ENCODE measurements around the gene PIP5K1B.

DNA sequence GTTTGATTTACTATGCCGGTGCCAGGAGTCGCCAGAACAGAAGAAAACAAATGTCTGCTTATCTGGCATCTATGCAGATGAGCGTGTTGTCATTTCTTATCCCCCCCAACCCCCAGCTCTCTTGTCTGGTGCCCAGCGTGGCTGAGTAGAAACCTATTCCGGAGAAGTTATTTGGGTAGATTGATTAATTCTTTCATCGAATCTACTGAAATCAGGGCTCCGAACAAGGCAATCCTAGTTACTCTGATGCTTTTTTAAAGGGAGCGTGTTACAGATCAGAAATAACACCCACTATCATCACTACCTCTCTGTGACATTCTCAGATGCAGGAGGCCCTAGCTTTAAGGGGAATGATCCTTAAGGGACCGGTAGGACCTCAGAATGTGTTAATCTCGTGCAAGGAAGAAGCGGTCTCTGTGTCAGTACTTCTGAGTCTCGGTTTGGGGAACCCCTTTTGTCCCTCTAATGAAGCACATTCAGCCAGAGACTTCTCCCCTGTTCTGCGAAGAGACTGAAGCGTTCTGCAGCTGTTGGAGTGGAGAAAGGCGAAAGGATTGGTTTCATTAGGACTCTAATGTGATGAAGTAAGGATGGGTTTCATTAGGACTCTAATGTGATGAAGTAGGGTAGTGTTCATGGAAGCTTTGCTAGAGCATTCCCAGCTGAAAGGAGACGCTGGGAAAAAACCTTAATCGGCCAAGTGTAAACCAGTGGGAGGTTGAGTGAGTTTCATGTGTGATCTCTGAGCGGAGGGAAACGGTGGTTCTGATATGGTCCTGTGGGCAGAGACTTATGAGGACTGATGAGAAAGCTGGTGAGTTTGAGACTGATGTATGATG is 1.5 kb downstream of the PIP5K1B start:
- TF ChIP-seq, protein P1, sequence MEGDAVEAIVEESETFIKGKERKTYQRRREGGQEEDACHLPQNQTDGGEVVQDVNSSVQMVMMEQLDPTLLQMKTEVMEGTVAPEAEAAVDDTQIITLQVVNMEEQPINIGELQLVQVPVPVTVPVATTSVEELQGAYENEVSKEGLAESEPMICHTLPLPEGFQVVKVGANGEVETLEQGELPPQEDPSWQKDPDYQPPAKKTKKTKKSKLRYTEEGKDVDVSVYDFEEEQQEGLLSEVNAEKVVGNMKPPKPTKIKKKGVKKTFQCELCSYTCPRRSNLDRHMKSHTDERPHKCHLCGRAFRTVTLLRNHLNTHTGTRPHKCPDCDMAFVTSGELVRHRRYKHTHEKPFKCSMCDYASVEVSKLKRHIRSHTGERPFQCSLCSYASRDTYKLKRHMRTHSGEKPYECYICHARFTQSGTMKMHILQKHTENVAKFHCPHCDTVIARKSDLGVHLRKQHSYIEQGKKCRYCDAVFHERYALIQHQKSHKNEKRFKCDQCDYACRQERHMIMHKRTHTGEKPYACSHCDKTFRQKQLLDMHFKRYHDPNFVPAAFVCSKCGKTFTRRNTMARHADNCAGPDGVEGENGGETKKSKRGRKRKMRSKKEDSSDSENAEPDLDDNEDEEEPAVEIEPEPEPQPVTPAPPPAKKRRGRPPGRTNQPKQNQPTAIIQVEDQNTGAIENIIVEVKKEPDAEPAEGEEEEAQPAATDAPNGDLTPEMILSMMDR (conservative IDR thresholded peaks at IDR 0.05), result no peak
- TF ChIP-seq ZFX (IDR thresholded peaks at IDR 0.05), result no peak

Measured in C4-2B (cell line).